Endothelial cell of umbilical vein (primary cell): Measurements from ENCODE around the gene B4GALNT1. TPM values are rescaled to one million over a fixed set of nuclear protein-coding genes. Genes with fewer than 3 reads are reported as not detected.
A peak's percentile ranks its signal among the peaks of the same experiment; 100 is the strongest.

Experiments used
- BruUV-seq: library from RNA; stranded (reverse); fragments of 400-500 nt; replicated peaks from 2 replicates; lab custom pipeline; 2021; lab: Mats Ljungman, UMichigan
- CTCF ChIA-PET: fragments of 300-600, 350-600 bp; sonication (Branson Sonifier 250); formaldehyde crosslinking; loops from one replicate; lab custom pipeline; 2021; ENCODE audit warnings: antibody characterized with exemption, inconsistent platforms; lab: Charles Lee
- POLR2A ChIA-PET: fragments of 300-600, 350-600 bp; sonication (Branson Sonifier 250); formaldehyde crosslinking; loops from one replicate; lab custom pipeline; 2021; ENCODE audit warnings: antibody characterized with exemption, inconsistent platforms; lab: Charles Lee
- DNase-seq: peaks from one replicate; pipeline ENCODE4 v3.0.0-alpha.2; 2011; ENCODE audit warnings: low read depth, low spot score
- FAIRE-seq: peaks from 2 replicates; lab custom pipeline; 2011; peaks lifted over from hg19 to GRCh38; lab: Jason Lieb, UNC
- H2AFZ ChIP-seq: 2 replicates; pipeline ENCODE4 v1.6.0; 2012; ENCODE audit warnings: low read depth, low read length, control low read depth, inconsistent platforms
- H3K27ac ChIP-seq: 2 replicates; pipeline ENCODE4 v1.5.1; 2011; ENCODE audit warnings: low read depth, mild to moderate bottlenecking, control low read depth, low read length, moderate library complexity; ENCODE audit not compliant: insufficient read depth
- H3K27me3 ChIP-seq, 2 experiments: 2 replicates each; pipeline versions ENCODE4 v1.6.0 to v1.6.1; 2011; ENCODE audit warnings: low read length in 2 of 2, mixed read lengths in 1 of 2; ENCODE audit not compliant: control insufficient read depth in 2 of 2, insufficient read depth in 2 of 2
- H3K36me3 ChIP-seq, 2 experiments: 2 replicates in 1 of 2; 3 replicates in 1 of 2; pipeline ENCODE4 v1.5.1; 2011; ENCODE audit warnings: low read length in 2 of 2, mild to moderate bottlenecking in 1 of 2, moderate library complexity in 1 of 2; ENCODE audit not compliant: control insufficient read depth in 2 of 2, insufficient read depth in 2 of 2; ENCODE audit errors: extremely low read depth in 1 of 2
- H3K4me1 ChIP-seq: 3 replicates; pipeline ENCODE4 v1.5.1; 2011; ENCODE audit warnings: mild to moderate bottlenecking, low read length; ENCODE audit not compliant: control insufficient read depth, insufficient read depth; ENCODE audit errors: extremely low read depth
- H3K4me2 ChIP-seq: 2 replicates; pipeline ENCODE4 v1.6.1; 2011; ENCODE audit warnings: low read length, control low read depth, mixed read lengths; ENCODE audit not compliant: insufficient read depth
- H3K4me3 ChIP-seq, 3 experiments: fragments of 200-600 bp in 1 of 3; sonication (generic), shearing (Covaris generic) in 1 of 3; replicated peaks in 1 of 3; 2 replicates each; pipeline ENCODE4 v1.5.1; 2011 to 2016; ENCODE audit warnings: control low read depth in 3 of 3, low read length in 3 of 3, mild to moderate bottlenecking in 2 of 3, inconsistent platforms in 1 of 3, low read depth in 1 of 3, moderate library complexity in 1 of 3; ENCODE audit not compliant: insufficient read depth in 1 of 3
- H3K79me2 ChIP-seq: 2 replicates; pipeline ENCODE4 v1.6.0; 2012; ENCODE audit warnings: low read length, inconsistent platforms; ENCODE audit not compliant: control insufficient read depth, insufficient read depth
- H3K9ac ChIP-seq: replicated peaks from 2 replicates; pipeline ENCODE3; 2011; ENCODE audit warnings: low read length, control low read depth; ENCODE audit not compliant: insufficient read depth; ENCODE audit errors: extremely low read depth
- H3K9me1 ChIP-seq: replicated peaks from 3 replicates; pipeline ENCODE4 v1.6.0; 2011; ENCODE audit warnings: mild to moderate bottlenecking, low read length; ENCODE audit not compliant: control insufficient read depth, insufficient read depth; ENCODE audit errors: extremely low read depth
- H3K9me3 ChIP-seq: replicated peaks from 2 replicates; pipeline ENCODE4 v1.5.1; 2012; ENCODE audit warnings: low read length, inconsistent platforms; ENCODE audit not compliant: control insufficient read depth, insufficient read depth
- H4K20me1 ChIP-seq: replicated peaks from 2 replicates; pipeline ENCODE3; 2011; ENCODE audit warnings: mild to moderate bottlenecking, low read length; ENCODE audit not compliant: control insufficient read depth, insufficient read depth; ENCODE audit errors: extremely low read depth
- EZH2 ChIP-seq: IDR thresholded peaks from 2 replicates; pipeline ENCODE4 v1.6.1; 2012; ENCODE audit warnings: borderline replicate concordance, low read depth, mild to moderate bottlenecking, moderate library complexity, low read length, inconsistent platforms; ENCODE audit not compliant: severe bottlenecking
- GATA2 ChIP-seq: IDR thresholded peaks from 2 replicates; pipeline ENCODE4 v1.7.0; 2011; ENCODE audit warnings: low read depth, mild to moderate bottlenecking, moderate library complexity, mixed read lengths, low read length; ENCODE audit not compliant: insufficient read length, insufficient read depth
- JUN ChIP-seq: IDR thresholded peaks from 2 replicates; pipeline ENCODE4 v1.6.1; 2011; ENCODE audit warnings: borderline replicate concordance, low read depth; ENCODE audit not compliant: insufficient read length, insufficient read depth
- POLR2AphosphoS5 ChIP-seq: IDR thresholded peaks from 2 replicates; pipeline ENCODE4 v1.6.1; 2012; ENCODE audit warnings: low read depth, mild to moderate bottlenecking, control low read depth, low read length, moderate library complexity; ENCODE audit not compliant: insufficient read depth
- dilution Hi-C: fragments of 300-500 bp; cut with MboI; formaldehyde crosslinking; loops from one replicate; pipeline ENCODE4 v1.15.0; 2019; ENCODE audit warnings: low sequenced_read_pairs; ENCODE audit not compliant: extremely low pct_ligation_motif_present
- intact Hi-C: fragments of 100-400 bp; cut with micrococcal nuclease; formaldehyde crosslinking; loops from one replicate; pipeline ENCODE4 v1.10.0; 2022
- polyA plus RNA-seq, 4 experiments: library from polyadenylated mRNA; depleted of rRNA in 3 of 4; stranded (reverse) in 3 of 4; unstranded in 1 of 4; fragments of >200 nt; gene quantifications; 2 replicates each; pipeline versions ENCODE4 v1.2.1 to v1.2.3, GENCODE V29; 2011 to 2012; ENCODE audit warnings: missing spikeins in 1 of 4
- total RNA-seq: library from RNA; stranded (reverse); gene quantifications from 2 replicates; pipeline ENCODE4 v1.2.3, GENCODE V29; 2021
- TF ChIP-seq, protein P1 (sequence below): IDR thresholded peaks from 2 replicates; pipeline ENCODE4 v1.6.1; 2011; ENCODE audit not compliant: insufficient read depth, insufficient read length
- TF ChIP-seq, protein P2 (sequence below), 2 donors: IDR thresholded peaks; 1 replicate in 1 of 2; 2 replicates in 1 of 2; pipeline ENCODE4 v1.5.1; 2011; ENCODE audit warnings: low read length in 2 of 2, mild to moderate bottlenecking in 2 of 2, moderate library complexity in 2 of 2, control low read depth in 1 of 2, inconsistent platforms in 1 of 2, low read depth in 1 of 2; ENCODE audit not compliant: insufficient read depth in 1 of 2; ENCODE audit errors: extremely low read depth in 1 of 2

Gene B4GALNT1
- total and polyA plus RNA-seq, 2 donors (not counting 3 experiments of a cell fraction or from before 2014, with no cell fraction given): 0.33 to 0.35 TPM

GRCh38 chr12:57620936-57621496 lies 12.0 kb downstream of the B4GALNT1 start:
- Histone ChIP-seq H3K4me2 (peak overlapping the region; percentile 59), H3K9me1 (no peaks in the 10 kb centered on the region), H3K4me1 (peaks cover 5% of the 10 kb centered on the region), H3K9ac (no peak overlapping the region), H2AFZ (no peak overlapping the region), H3K27me3 (peaks cover 52 to 56% of the 10 kb centered on the region in 2 experiments), H4K20me1 (no peaks in the 10 kb centered on the region), H3K9me3 (no peaks in the 10 kb centered on the region), H3K36me3 (no peaks in the 10 kb centered on the region), H3K4me3 (no peak overlapping the region), H3K27ac (no peak overlapping the region), H3K79me2 (no peaks in the 10 kb centered on the region)
- ChIA-PET POLR2A (interaction anchor here (1.8 kb wide), 1 partner anchor 29 kb away, joined by 6 read pairs; no protein-coding TSS in a partner anchor), CTCF (interaction anchor here (1.2 to 3.4 kb wide), 9 partner anchors 9 to 162 kb away, joined by 4 to 113 read pairs (median 7); partner anchors contain the start of genes ARHGEF25, B4GALNT1, DTX3 and GLI1)
- no peak for DNase-seq
- no TSS peak for BruUV-seq
- intact Hi-C loops: loop anchor here (1.0 to 2.0 kb wide), 3 partner anchors 12 to 162 kb away; partner anchors contain the start of genes B4GALNT1 and GLI1
- no peak for FAIRE-seq
- TF ChIP-seq EZH2 (peak; percentile 99), POLR2AphosphoS5 (no peak), JUN (no peak), GATA2 (no peak)
- TF ChIP-seq, protein P1, sequence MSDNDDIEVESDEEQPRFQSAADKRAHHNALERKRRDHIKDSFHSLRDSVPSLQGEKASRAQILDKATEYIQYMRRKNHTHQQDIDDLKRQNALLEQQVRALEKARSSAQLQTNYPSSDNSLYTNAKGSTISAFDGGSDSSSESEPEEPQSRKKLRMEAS: no peak
- TF ChIP-seq, protein P2, sequence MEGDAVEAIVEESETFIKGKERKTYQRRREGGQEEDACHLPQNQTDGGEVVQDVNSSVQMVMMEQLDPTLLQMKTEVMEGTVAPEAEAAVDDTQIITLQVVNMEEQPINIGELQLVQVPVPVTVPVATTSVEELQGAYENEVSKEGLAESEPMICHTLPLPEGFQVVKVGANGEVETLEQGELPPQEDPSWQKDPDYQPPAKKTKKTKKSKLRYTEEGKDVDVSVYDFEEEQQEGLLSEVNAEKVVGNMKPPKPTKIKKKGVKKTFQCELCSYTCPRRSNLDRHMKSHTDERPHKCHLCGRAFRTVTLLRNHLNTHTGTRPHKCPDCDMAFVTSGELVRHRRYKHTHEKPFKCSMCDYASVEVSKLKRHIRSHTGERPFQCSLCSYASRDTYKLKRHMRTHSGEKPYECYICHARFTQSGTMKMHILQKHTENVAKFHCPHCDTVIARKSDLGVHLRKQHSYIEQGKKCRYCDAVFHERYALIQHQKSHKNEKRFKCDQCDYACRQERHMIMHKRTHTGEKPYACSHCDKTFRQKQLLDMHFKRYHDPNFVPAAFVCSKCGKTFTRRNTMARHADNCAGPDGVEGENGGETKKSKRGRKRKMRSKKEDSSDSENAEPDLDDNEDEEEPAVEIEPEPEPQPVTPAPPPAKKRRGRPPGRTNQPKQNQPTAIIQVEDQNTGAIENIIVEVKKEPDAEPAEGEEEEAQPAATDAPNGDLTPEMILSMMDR (IDR thresholded peaks at IDR 0.05; ENCODE audit: extremely low read depth in 1 of 2, insufficient read depth in 1 of 2, low read depth in 1 of 2, low read length in 2 of 2): no peak
- dilution Hi-C loops: no loop called here
